HG03571 (cell line): ENCODE data around the gene NUDT1.

Experiments used
- ATAC-seq: cut with Tn5 transposase; IDR thresholded peaks from one replicate; pipeline ENCODE4 v1.9.1; 2021; ENCODE audit not compliant: unreplicated experiment

The NUDT1 gene

DNA sequence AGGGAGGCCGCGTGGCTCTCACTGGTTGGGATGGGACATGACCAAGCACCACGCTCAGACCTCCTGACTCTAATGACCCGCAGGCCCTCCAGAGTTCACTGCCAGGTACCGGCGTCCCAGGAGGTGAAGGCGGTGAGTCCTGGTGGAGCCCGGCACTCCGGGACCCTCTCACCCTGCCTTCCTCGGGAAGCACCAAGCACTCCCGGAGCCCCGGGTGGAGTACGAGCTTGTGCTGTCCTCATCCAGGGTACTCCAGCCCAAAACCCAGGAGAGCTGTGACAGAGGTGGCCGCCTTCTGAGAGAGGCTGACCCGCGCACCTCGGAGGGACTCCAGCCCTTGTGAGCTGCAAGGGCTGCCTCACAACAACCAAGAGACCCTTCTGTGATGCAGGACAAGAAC, 18.7 kb upstream of the NUDT1 start:
- no peak for ATAC-seq

DNA sequence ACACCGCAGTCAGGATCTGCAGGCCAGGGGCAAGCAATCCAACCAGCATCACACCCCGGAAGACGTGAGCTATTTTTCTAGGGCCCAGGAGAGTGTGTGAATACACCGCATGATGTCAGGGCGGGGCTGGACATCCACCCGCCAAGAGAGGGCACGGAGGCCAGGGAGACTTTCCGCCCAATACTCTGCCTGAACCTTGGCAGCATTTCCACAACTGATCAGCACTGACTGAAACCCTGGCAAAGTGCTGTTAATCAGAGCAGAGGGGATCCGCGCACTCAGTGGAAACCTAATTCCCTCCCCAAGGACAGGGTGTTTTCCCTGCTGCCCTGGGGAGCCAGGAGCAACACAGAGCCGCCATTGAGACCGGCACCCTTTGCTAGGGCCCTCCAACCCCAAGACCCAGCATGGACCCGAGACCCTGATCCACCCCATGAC, 17.5 kb upstream of the NUDT1 start:
- ATAC-seq: no peak

DNA sequence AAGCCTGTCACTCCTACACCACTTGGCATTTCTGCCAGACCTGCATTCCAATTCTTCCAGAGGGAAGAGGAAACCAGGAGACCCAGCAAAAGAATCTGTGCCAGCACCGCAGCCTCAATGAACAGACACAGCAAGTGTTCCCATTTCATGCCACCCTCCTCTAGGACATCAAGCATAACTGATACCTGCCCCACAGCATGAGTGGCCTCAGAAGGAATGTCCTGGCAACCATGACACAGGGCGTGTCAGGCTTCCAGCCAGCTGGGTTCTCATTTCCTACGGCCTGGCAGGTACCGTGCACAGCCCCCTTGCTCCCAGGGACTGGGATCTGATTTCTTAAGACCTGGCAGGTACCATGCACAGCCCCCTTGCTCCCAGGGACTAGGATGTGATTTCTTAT, 17.1 kb upstream of the NUDT1 start:
- no peak for ATAC-seq

DNA sequence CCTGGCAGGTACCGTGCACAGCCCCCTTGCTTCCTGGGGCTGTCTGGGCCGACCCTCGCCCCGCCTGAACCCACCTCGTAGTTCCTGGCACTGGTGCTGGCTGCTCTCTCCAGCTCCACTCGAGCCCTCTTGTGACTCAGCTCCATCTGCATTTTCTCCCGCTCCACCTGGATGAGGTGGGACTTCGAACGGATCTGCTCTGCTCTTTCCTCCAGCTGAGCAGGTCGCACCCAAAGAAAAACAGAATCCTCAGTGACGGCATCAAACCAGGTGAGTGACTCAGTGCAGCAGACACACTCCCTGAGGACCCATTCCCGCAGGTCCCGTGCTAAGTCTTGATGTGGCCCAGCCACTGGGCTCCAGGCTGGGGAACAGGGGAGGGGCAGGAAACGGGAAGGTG, 16.7 kb upstream of the NUDT1 start:
- no peak for ATAC-seq

DNA sequence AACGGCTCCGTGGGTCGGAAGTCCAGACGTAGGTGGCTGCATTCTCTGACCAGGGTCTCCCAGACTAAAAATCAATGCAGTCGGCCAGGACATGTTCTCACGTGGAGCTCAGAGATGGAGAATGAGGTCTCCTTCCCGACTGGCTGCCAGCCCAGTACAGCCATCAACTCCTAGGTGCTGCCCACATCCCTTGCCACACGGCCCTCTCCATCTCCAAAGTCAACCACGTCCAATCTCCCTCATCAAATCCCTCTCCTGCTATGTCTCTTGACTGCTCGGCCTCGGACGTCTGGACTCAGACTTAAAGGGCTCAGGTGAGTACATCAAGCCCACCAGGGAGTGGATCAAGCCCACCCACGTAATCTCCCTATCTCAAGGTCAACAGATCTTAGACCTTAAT, 16.2 kb upstream of the NUDT1 start:
- no peak for ATAC-seq

DNA sequence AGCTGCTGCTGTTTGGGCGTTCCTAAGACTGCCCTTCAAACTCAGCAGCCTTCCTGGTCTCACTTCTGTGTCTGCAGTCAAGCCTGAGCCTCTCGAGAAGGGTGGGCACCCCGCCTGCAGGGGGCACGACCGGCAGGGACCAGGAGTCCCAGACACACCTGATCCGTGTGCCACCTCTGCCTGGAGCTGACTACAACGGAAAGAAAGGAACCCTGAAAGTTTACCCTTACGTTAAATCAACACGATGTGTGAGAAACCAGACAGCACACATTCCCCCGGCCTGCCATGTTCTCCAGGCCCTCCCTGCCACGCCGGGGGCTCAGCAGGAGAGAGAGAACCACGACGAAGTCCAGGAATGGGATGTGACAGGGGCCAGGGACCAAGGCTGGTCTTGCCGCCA, 14.3 kb upstream of the NUDT1 start:
- ATAC-seq: no peak

DNA sequence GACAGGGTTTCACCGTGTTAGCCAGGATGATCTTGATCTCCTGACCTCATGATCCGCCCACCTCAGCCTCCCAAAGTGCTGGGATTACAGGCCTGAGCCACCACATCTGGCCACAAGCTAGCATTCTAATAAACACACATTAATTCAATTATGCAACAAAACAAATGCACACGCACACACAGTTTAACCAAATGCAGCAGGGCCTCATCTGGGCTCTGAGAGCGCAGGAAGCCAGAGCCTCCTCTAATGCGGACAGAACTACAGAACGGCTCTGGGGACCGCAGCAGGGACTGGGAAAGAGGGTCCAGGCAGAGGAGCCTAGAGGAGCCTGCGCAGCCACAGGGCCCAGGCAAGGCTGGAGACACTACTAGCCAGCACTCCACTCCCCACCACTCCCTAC, 13.1 kb upstream of the NUDT1 start:
- ATAC-seq: no peak

DNA sequence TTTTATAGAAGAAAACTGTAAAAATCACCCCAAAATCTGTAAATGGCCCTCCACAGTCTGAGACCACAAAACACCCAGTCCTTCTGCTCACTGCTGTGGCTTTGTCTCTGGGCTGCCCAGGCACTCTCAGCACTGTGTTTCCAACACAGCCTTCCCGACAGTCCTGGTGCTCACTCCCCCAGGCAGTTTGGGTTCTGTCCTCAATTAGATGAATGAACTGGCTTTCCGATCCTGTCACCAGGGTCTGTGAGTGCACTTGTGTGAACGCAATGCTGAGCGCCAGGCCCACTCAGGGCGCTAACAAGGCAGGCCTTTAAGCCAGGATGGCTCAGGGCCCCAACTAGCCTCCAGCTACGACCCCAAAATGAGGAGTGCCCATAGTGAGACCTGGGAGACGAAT, 12.6 kb upstream of the NUDT1 start:
- ATAC-seq: no peak

DNA sequence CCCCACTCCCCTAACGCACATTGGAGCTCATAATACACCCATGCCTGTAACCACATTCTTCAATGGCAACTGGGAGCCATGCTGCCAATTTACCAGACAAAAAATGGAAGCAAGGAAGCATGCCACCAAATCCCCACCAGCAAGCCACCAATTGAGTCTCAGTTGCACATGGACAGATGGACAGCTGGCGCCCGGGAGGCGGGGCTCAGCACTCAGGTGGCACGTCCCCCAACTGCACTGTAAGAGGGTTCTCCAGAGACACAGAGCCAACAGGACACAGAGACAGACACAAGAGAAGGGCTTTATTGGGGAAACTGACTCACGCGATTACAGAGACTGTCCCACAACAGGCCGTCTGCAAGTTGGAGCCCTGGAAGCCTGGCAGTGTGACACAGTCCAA, 11.8 kb upstream of the NUDT1 start:
- ATAC-seq: no peak

DNA sequence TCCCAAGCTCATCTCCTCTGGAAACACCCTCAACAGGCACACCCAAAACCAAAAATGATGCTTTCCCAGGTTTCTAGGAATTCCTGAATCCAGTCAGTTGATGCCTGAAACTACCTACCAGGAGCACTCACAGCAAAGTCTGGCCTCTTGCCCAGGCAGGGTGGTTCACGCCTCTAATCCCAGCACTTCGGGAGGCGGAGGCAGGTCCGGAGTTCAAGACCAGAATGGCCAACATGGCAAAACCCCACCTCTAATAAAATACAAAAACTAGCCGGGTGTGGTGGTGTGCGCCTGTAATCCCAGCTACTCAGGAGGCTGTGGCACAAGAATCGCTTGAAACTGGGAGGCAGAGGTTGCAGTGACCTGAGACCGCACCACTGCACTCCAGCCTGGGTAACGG, 11.1 kb upstream of the NUDT1 start:
- ATAC-seq: no peak

DNA sequence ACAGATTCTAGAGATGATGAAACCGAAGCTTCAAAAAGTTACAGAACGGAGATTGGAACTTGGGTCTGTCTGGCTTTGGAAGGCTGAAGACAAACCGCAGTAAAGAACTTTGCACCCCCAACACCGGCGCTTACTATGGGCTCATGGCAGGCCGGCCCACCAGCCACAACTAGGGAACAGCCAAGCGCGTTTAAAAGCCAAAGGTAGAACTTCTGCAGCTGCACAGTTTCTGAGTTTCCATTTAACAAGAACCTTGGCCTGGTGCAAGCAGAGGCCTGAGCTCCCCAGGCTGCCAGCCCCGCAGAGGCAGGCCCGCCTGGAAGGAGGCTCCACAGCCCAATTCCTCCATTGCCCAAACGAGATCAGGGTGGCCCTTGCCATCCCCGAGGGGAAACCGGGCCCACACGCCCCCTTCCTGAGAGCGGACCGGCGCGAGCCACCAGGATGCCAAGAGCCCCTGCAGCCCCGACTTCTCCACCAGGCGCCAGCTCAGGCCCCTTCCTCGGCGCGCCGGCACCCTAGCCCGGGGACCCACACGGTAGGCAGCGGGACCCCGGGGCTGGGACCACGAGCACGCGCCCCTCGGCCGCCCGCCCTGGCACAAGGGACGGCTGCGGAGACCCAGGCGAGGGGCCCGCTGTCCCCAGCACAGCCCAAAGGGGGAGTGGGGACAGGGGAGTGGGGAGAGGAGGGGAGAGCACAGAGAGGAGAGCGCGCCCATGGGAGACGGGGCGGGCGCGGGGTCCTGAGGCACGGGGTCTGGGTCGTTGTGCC, 9.8 kb upstream of the NUDT1 start:
- ATAC-seq: peak; percentile 28

DNA sequence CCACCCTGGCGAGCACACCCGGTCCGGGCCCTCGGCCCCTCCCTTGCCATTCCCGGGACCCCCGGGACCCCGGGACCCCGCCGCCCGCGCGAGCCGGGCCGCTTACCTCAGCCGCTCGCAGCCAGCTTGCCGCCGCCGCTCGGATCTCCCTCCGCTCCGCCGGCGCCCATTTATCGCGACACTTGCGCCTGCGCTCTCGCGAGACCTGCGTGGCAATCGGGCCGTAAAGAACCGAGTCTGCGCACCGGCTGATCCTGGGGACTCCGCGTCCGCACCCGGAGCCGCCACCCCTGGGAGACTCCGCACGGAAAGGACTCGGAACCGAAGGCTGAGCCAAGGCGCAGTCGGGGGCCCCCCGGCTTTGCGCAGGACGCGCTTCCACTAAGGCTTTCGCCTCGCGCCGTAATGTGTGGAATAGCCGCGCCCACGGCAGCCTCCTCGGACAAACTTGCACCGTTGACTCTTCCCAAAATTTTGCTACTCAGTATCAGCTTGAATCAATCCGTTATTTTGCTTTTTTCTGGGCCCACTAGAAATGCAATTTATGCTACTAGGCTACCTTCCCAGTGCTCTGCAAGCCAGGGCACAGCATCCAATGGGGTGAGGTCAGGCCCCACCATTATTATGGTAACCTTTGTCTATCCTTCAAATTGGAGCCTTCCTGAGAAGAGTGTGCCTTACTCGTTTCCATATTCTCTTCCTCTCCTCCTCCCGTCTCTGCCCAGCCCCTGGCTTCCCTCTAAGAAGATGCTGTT, 9.1 kb upstream of the NUDT1 start, which contains the start of gene MAD1L1:
MAD1L1 (minus strand) TSS at position 180 of the 755 bp plus-strand sequence. CDS start 2,812 bp downstream, outside the sequence.
- ATAC-seq: peak; percentile 50

DNA sequence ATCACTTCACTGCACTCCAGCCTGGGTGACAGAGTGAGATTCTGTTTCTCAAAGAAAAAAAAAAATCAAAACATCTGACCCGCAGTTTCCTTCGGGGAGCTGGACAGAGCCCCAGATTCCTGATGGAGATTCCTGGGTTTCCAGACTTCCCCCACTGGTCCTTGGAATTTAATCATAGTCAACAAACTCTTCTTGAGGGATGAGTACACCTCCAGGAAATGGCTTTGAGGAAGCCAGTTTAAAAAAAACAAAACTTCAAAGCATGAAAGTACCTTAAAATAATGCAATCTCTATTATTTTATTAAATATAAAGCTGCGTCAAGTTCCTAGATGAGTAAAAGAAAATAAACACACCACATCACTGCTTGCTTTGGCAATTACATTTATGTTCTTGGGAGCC, 8.1 kb upstream of the NUDT1 start:
- ATAC-seq: no peak

DNA sequence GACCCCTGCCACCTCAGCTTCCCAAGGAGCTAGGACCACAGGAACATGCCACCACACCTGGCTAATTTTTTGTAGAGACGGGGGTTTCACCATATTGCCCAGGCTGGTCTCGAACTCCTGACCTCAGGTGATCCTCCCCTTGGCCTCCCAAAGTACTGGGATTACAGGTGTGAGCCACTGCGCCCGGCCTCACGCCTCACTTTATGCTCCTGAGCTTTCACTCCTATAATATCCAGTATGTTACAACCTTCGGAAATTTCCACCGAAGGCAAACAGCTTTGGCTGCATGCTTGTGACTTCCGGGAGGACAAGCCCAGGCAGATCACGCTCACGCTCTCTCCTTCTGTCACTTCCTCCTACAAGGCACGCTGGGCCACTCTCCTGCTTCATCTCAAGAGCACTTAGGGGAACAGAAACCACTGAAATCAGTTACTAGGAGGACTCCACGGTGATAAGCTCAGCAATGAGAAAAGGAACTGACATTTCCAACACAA, 4.9 kb upstream of the NUDT1 start:
- peak; percentile 52 for ATAC-seq

DNA sequence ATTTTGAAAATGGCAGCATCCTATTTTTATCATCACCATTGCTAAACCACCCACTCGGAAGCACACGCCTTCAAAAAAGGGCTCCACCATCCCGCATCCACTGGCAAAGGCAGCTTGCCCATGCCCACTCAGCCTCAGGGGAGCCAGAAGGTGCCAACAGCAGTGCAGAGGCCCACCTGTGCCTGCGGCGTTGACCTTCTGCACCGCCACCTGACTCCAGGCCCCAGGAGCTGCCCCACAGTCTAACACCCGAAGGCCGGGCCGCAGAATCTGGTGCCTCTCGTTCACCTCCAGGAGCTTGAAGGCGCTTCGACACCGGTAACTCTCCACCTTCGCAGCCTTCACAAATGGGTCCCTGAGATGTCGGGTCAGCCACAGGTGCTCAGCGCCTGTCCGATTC, 2.8 kb upstream of the NUDT1 start:
- no peak for ATAC-seq

DNA sequence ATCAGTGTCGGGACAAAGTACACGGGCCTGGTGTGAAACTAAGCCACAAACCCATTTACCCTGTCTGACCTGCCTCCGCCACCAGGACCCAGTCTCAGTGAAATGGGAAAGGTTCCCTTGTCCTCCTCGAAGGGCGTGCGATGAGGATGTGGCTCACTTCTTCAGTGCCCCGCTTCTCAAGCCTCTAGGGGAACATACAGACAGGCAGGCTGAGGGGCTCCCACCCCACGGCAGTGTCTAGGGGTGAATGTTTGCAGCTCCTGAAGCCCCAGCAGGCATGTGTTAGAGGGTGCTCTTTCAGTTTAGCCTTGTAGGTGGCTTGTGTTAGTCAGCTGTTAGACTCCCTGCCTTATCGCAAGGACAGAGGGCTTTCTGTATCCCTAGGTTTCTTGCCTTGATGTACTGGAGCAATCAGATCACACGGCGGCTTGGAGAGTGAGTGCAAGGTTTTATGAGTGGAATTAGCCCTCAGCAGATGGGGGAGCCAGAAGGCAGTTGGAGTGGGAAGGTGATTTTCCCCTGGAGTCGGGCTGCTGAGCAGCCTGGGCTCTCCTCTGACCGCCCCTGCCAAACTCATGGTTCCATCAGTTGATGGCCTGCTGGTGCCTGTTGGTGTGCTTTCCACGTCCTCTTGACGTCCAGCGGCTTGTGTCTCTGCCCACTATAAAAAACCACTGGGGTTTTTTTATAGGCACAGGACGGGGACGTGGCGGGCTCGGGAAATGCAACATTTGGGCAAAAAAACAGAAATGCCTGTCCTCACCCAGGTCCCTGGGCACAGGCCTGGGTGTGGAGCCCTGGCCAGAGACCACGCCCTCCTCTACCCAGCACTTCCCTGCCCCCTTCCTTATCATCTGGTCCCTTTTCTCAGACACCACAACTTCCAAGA, 759 bp downstream of the NUDT1 start:
- no peak for ATAC-seq

DNA sequence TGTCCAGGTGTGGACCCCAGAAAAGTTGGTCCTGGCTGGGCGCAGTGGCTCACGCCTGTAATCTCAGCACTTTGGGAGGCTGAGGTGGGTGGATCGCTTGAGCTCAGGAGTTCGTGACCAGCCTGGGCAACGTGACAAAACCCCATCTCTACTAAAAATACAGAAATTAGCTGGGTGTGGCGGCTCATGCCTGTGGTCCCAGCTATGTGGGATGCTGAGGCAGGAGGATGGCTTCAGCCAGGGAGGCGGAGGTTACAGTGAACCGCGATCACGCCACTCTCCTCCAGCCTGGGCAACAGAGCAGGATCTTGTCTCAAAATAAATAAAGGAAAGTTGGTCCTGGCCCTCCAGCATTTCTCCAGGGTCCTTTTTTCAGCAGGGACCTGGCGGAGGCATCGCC, 1.4 kb downstream of the NUDT1 start:
- no peak for ATAC-seq

DNA sequence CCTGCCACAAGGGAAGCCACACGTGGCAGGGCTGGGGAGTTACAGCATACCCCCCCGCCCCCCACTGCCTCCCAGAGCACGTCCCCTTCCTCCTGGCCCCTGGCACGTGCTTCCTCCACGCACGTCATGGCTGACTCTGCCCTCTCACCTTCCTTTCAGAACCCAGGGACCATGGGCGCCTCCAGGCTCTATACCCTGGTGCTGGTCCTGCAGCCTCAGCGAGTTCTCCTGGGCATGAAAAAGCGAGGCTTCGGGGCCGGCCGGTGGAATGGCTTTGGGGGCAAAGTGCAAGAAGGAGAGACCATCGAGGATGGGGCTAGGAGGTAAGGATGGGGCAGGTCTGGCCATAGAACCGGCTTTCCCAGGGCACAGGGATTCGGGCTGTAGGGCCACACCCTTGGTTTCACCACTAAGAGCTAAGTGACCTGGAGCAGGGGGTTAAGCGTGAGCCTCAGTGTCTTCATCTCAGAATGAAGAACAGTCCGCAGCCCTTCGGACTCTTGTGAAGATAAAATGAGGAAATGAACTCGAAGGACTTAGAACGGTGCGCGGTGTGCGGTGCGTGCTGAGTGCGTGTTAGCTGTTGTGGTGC, 2.5 kb downstream of the NUDT1 start:
- ATAC-seq: no peak

DNA sequence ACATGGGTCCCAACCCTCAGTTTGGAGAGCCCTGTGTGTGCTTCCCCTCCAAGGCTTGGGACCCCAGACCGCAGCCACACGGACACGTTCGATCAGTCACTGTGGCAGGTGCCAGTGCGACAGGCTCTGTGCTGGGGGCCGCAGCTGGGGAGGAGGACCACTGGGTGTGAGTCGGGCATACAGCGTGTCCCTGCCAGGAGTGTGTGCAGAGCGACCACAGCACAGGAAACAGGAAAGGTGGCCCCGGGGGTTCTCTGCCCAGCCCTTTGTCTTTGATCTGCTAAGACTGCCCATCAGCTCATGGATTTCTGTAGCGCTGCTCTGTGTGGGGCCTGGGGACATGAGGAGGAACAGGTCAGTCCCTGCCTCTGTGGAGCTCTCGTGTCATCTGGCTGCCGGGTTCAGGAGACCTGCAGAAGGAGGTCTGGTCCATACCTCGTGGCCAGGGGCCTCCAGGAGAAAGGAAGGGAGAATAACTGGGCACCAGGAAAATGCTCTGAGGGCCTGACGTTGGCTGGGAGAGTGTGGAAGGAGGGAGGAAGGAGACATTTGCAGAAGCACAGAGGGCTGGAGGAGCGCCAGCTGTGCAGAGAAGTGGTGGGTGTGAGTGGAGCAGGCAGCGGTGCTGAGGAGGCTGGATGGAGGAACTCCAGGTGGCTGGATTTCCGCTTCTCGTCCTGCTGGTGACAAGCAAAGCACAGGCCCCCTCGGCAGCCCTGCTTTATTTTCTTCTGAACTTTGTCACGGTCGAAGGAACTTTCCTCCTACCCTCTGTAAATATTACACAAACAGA, 4.1 kb downstream of the NUDT1 start:
- ATAC-seq: no peak
